Stimulated activated CD8-positive, alpha-beta memory T cell treated with anti-CD3 and anti-CD28 coated beads, Interleukin-2, amount 100 ng/mL, for 48 hours (primary cell): ENCODE data around the gene NAA10.

Experiments
- DNase-seq, 2 donors: peaks; one replicate each; pipeline ENCODE4 v3.0.0-alpha.2; 2020; ENCODE audit warnings: low read depth in 2 of 2

Gene NAA10

GRCh38 chrX:153948847-153949805 is 14.3 kb upstream of the NAA10 start:
- DNase-seq, result no peak

GRCh38 chrX:153948002-153948466 is 13.2 kb upstream of the NAA10 start:
- DNase-seq, result no peak

- DNase-seq, result peak in 1 of 2 donors; percentile 71
These were observed 12.4 kb upstream of the NAA10 start for GRCh38 chrX:153947009-153947769.

GRCh38 chrX:153945956-153946943 is 11.4 kb upstream of the NAA10 start:
- DNase-seq, result no peak

GRCh38 chrX:153944800-153945150 is 9.9 kb upstream of the NAA10 start:
- DNase-seq, result no peak

- DNase-seq, result no peak
These were observed 9.4 kb upstream of the NAA10 start, which contains the start of gene RENBP for GRCh38 chrX:153944140-153944799. Gene RENBP (minus strand): TSS chrX:153944643. CDS start chrX:153944610, 33 bp downstream.

- no peak for DNase-seq
These were observed 6.8 kb upstream of the NAA10 start for GRCh38 chrX:153941336-153942252.

- DNase-seq, result no peak
These were observed 4.7 kb upstream of the NAA10 start for GRCh38 chrX:153939573-153939972.

- DNase-seq, result no peak
These were observed 3.5 kb upstream of the NAA10 start for GRCh38 chrX:153938226-153938786.

- no peak for DNase-seq
These were observed 2.2 kb upstream of the NAA10 start for GRCh38 chrX:153937056-153937455.

- no peak for DNase-seq
These were observed 552 bp upstream of the NAA10 start for GRCh38 chrX:153935326-153935851.

GRCh38 chrX:153934148-153934761 is 582 bp downstream of the NAA10 start:
- DNase-seq, result no peak

GRCh38 chrX:153933748-153934147 is 1.1 kb downstream of the NAA10 start:
- DNase-seq, result no peak

- DNase-seq, result no peak
These were observed 2.5 kb downstream of the NAA10 start for GRCh38 chrX:153932220-153932915.

- DNase-seq, result no peak
These were observed 3.1 kb downstream of the NAA10 start for GRCh38 chrX:153931748-153932147.

GRCh38 chrX:153931151-153931550 is 3.7 kb downstream of the NAA10 start:
- no peak for DNase-seq

- no peak for DNase-seq
These were observed 4.6 kb downstream of the NAA10 start for GRCh38 chrX:153930011-153930910.
